ENCODE results near the gene GRAMD1A. TPM values are rescaled to one million over a fixed set of nuclear protein-coding genes. Genes with fewer than 3 reads are reported as not detected.

The GRAMD1A gene
- total and polyA plus RNA-seq, 4 donors = 29.6 to 111 (median 64.4) TPM

DNA sequence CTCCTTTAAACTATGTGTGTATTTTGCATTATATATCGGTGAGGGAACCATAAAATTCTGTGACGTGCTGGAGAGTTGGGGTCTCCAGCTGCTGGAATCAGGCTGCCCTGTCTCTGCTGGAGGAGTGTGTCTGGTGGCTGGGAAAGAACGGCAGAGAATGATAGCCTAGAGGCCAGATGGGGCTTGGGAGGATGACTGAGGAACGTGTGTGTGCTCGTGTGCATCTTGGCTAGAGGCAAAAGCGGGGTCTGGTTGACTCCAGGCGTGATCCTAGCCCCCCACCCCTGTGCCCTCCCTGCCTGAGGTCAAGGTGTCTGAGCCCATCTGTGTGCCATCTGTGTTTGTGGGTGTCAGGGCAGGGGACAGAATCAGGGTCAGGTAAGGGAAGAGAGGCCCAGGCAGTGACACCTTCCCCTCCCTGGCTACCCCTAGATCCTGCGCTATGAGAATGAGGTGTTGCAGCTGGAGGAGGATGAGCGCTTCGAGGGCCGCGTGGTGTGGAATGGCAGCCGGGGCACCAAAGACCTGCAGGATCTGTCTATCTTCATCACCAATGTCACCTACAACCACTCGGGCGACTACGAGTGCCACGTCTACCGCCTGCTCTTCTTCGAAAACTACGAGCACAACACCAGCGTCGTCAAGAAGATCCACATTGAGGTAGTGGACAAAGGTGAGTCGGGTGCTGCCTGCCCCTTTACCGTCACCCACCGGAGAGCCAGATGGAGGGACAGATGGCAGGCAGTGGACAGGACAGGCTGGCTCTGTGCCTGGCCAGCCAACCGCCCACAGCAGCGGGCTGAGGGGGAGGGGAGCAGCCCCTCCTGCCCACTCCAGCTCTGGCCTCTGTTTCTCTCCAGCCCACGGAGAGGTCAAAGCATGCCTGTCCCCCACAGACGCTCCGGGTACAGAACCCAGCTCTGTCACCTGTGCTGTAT lies 33.2 kb downstream of the GRAMD1A start:
- DNase-seq (ENCODE audit: low read depth in 4 of 6, low spot score in 6 of 6) = no peak
- H3K9me3 ChIP-seq (ENCODE audit: control insufficient read depth, insufficient read depth, low read length) = no peaks in the 10 kb centered on the region
- H3K27me3 ChIP-seq (ENCODE audit: control insufficient read depth, insufficient read depth, low read length) = peaks cover 16% of the 10 kb centered on the region
- H3K27ac ChIP-seq (ENCODE audit: low read depth, low read length) = no peak overlapping the region
- peaks cover 22% of the 10 kb centered on the region for H3K36me3 ChIP-seq (ENCODE audit: control insufficient read depth, insufficient read depth, low read length)
- H3K4me3 ChIP-seq (ENCODE audit: low read depth, low read length) = no peak overlapping the region
- WGBS (ENCODE audit: insufficient coverage) = 74% methylated on average over 25 of the region's 30 CpGs
- peaks cover 17% of the 10 kb centered on the region for H3K4me1 ChIP-seq (ENCODE audit: control insufficient read depth, insufficient read depth, low read length)

DNA sequence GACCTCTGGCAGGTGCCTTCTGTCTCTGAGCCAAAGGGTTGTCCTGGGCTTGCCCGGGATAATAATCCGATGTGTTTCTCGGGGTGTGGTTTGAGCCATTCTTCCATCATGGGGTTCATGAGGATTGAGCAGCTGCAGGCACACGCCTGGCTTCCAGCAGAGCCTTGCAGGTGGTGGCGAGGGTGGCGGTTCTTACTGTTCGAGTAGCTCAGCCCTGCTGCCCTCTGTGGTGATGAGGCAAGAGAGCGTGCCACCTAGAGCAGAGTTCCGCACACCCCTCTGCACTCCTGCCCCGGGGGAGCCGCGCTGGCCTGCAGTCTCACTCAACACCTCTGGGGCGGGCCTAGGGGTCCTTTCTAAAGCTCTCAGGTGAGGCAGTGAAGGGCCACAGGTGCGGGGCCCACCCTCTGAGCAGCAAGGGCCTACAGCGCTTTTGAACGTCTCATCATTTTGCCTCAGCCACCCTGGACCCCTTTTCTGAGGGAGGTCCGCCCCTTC lies 33.9 kb downstream of the GRAMD1A start:
- no peak for DNase-seq (ENCODE audit: low read depth in 4 of 6, low spot score in 6 of 6)

DNA sequence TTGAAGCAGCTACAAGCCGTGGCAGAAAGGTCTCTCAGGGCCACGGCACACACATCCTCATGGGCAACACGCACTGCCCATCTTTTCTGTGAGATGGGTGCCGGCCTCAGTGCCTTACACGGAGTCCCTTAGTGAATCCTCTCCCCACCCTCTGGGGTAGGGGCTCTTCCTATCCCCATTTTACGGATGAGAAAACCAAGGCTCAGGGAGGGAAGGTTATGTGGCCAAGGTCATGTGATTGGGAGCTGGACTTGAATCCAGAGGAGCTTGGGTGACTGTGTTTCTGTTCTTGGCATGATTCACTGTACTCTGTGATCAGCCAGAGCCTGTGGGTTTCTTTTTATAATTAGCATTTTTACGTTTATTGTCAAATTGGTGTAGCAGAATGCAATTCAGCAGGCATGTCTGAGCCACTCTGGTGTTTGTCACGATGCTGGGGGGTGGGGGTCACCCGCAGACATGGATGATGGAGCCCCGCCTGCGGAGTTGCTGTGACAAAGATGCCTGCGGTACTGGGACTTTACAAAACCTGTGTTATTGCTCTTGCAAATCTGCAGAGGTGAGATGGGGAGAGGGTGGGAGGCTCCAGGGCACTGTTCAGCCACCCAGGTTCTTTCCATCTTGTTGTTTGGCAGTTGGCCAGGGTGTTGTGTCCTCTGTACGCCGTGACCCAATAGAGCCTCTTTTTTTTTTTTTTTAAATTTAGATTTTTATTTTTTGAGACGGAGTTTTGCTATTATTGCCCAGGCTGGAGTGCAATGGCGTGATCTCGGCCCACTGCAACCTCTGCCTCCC lies 34.7 kb downstream of the GRAMD1A start:
- Histone ChIP-seq H3K36me3 (ENCODE audit: control insufficient read depth, insufficient read depth, low read length) (peaks cover 29% of the 10 kb centered on the region), H3K4me1 (ENCODE audit: control insufficient read depth, insufficient read depth, low read length) (peaks cover 27% of the 10 kb centered on the region), H3K27me3 (ENCODE audit: control insufficient read depth, insufficient read depth, low read length) (peaks cover 14% of the 10 kb centered on the region), H3K4me3 (ENCODE audit: low read depth, low read length) (no peak overlapping the region), H3K9me3 (ENCODE audit: control insufficient read depth, insufficient read depth, low read length) (no peaks in the 10 kb centered on the region), H3K27ac (ENCODE audit: low read depth, low read length) (no peak overlapping the region)
- DNase-seq (ENCODE audit: low read depth in 4 of 6, low spot score in 6 of 6) = no peak
- 79% methylated on average over 10 of the region's 17 CpGs for WGBS (ENCODE audit: insufficient coverage)

More for the DNA sequence above, 33.9 kb downstream of the GRAMD1A start:
- 90% methylated on average over 17 of the region's 17 CpGs for WGBS (ENCODE audit: insufficient coverage)
- Histone ChIP-seq H3K27me3 (ENCODE audit: control insufficient read depth, insufficient read depth, low read length) (peaks cover 16% of the 10 kb centered on the region), H3K36me3 (ENCODE audit: control insufficient read depth, insufficient read depth, low read length) (peaks cover 23% of the 10 kb centered on the region), H3K4me3 (ENCODE audit: low read depth, low read length) (no peak overlapping the region), H3K27ac (ENCODE audit: low read depth, low read length) (no peak overlapping the region), H3K9me3 (ENCODE audit: control insufficient read depth, insufficient read depth, low read length) (no peaks in the 10 kb centered on the region), H3K4me1 (ENCODE audit: control insufficient read depth, insufficient read depth, low read length) (peaks cover 22% of the 10 kb centered on the region)

DNA sequence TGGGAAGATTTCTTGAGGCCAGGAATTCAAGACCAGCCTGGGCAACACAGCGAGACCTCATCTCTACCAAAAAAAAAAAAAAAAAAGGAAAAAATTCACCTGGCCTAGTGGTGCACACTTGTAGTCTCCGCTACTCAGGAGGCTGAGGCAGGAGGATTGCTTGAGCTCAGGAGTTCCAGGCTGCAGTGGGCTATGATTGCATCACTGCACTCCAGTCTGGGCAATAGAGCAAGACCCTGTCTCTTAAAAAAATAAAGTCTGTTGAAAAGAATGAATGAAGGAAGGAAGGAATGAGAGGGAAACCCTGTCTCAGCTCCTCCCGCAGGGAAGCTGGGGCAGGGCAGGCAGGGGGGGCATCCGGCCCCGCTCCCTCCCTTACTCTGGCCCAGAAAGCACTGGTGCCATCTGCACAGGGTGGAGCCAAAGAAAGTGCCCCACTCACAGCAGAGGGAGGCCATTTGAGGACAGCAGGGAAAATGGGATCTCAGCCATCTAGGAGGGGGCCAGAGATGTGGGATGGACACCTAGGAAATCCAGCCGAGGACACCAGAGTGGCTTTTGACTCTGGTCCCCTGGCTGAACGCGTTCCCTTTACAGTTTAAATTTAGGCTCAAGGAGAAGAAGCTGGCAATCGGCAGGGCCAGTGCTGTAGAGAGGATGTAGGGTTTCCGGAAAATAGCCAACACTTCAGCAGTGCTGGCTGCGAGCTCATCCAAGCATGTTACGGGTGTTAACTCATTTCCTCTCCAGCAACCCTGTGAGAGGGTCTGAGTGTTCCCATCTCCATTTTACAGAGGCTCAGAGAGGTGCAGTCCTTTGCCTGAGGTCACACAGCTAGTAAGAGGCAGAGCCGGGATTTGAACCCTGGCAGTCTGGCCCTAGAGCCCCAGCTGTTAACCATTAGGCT lies 37.8 kb downstream of the GRAMD1A start:
- H3K27ac ChIP-seq (ENCODE audit: low read depth, low read length) = no peak overlapping the region
- no peak for DNase-seq (ENCODE audit: low read depth in 4 of 6, low spot score in 6 of 6)
- WGBS (ENCODE audit: insufficient coverage) = 74% methylated on average over 12 of the region's 13 CpGs
- H3K4me1 ChIP-seq (ENCODE audit: control insufficient read depth, insufficient read depth, low read length) = peaks cover 31% of the 10 kb centered on the region
- no peak overlapping the region for H3K4me3 ChIP-seq (ENCODE audit: low read depth, low read length)
- H3K9me3 ChIP-seq (ENCODE audit: control insufficient read depth, insufficient read depth, low read length) = no peaks in the 10 kb centered on the region
- peaks cover 10% of the 10 kb centered on the region for H3K27me3 ChIP-seq (ENCODE audit: control insufficient read depth, insufficient read depth, low read length)
- peaks cover 35% of the 10 kb centered on the region for H3K36me3 ChIP-seq (ENCODE audit: control insufficient read depth, insufficient read depth, low read length)

DNA sequence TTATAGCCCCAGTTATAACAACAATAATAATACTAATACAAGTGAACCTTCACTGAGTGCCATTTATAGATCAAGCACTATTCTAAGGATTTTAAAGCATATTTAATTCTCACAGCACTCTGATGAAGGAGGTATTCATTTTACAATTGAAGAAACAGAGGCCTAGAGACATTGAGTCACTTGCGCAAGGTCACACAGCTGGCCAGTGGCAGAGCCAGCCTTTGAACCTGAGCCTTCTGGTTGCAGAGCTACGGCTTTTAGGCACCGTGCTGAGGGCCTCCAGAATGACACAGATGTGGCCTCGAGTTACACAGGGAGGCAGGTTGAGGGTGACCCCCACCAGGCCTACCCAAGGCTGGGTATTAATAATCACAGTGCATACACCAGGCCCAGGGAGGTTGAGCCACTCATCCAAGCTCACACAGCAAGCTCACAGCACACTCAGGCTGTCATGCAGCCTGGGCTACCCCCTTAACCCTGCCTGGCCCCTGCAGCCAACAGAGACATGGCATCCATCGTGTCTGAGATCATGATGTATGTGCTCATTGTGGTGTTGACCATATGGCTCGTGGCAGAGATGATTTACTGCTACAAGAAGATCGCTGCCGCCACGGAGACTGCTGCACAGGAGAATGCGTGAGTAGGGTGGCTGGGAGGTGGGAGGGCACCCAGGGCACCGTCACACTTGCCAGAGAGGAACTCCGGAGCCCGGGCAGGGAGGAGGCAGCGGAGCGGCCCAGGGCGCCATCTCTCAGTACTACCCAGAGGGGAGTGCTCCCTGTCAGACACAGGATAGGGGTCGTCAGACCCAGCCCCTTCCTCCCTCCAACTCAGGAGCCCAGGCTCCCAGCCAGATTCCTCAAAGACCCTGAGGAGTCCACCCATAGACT lies 38.7 kb downstream of the GRAMD1A start:
- no peak for DNase-seq (ENCODE audit: low read depth in 4 of 6, low spot score in 6 of 6)
- H3K27me3 ChIP-seq (ENCODE audit: control insufficient read depth, insufficient read depth, low read length) = peaks cover 6% of the 10 kb centered on the region
- no peak overlapping the region for H3K27ac ChIP-seq (ENCODE audit: low read depth, low read length)
- WGBS (ENCODE audit: insufficient coverage) = 34% methylated on average over 13 of the region's 17 CpGs
- peaks cover 31% of the 10 kb centered on the region for H3K4me1 ChIP-seq (ENCODE audit: control insufficient read depth, insufficient read depth, low read length)
- H3K9me3 ChIP-seq (ENCODE audit: control insufficient read depth, insufficient read depth, low read length) = no peaks in the 10 kb centered on the region
- peaks cover 28% of the 10 kb centered on the region for H3K36me3 ChIP-seq (ENCODE audit: control insufficient read depth, insufficient read depth, low read length)
- H3K4me3 ChIP-seq (ENCODE audit: low read depth, low read length) = no peak overlapping the region

DNA sequence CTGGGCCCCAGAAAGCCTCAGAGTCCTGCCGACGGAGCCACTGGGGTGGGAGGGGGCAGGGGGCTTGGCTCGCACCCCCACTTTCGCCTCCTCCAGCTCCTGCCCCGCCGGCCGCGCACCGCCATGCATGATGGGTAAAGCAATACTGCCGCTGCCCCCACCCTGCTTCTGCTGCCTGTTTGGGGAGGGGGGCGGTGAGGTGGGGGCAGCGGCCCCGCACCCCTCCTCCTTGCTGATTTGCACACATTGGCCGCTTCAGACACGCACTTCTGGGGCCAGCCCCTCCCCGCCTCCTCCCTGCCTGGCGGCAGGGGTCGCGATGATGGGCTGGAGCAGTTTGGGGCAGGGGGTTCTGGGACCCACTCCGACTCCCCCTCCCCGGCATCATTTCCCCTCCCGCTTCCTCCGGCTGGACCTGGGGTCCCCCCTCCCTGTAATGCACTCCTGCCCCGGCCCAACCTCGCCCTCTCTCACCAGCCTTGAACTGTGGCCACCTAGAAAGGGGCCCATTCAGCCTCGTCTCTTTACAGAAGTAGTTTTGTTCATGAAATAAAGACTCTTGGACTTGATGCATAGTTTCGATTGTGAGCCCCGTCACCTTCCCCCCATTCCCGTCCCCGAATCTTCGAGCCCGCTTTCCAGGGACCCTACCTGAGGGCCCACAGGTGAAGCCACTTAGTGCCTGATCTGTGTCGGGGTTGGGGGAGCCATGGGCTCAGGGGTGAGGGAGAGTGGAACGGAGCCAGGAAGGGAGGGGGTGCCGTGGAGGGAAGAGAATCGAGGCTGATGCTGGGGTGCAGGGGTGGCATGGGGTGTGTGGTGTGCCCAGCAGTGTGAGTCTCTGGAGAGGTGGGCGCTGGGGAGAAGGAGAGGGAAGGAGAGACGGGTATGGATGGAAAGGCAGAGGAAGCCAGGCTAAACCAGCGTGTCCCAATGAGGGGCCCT lies 40.0 kb downstream of the GRAMD1A start:
- H3K9me3 ChIP-seq (ENCODE audit: control insufficient read depth, insufficient read depth, low read length) = no peaks in the 10 kb centered on the region
- no peak overlapping the region for H3K27ac ChIP-seq (ENCODE audit: low read depth, low read length)
- H3K4me3 ChIP-seq (ENCODE audit: low read depth, low read length) = peak overlapping the region; percentile 27
- H3K4me1 ChIP-seq (ENCODE audit: control insufficient read depth, insufficient read depth, low read length) = peaks cover 31% of the 10 kb centered on the region
- H3K27me3 ChIP-seq (ENCODE audit: control insufficient read depth, insufficient read depth, low read length) = peaks cover 6% of the 10 kb centered on the region
- WGBS (ENCODE audit: insufficient coverage) = 11% methylated on average over 30 of the region's 39 CpGs
- peak in 2 of 6 donors; percentile 36 to 47 for DNase-seq (ENCODE audit: low read depth in 4 of 6, low spot score in 6 of 6)
- peaks cover 21% of the 10 kb centered on the region for H3K36me3 ChIP-seq (ENCODE audit: control insufficient read depth, insufficient read depth, low read length)

DNA sequence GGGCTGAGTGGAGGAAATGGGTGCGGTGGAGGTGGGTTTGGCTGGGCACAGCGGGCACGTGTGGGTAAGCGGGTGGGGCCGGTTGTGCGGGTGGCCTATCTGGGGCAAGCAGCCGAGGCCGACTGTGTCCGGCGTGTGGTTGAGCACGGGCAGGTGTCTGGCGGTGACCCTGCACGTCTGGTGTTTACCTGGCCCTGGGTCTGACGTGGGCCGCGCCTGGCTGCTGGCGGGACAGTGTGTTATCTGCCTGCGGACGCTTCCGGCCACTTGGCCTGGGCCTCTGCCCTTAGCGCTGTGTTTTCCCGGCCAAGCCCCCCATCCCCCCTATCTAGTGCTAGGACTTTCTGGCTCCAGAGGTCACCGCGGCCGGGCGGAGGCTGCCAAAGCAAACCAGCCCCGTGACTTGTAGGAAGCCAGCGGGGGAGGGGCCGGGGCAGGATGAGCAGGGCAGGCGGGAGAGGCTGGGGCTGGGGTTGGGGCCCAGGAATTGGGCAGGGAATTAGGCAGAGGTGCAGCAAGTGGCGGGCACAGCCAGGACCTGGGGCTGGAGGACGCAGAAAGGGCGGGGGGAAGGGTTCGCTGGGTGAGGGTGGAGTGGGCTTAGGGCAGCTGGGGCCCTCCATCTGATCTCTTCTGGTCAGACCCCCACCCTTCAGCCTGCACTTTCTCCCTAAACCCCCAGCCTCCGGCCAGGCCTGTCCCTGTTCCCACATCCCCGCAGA lies 40.9 kb downstream of the GRAMD1A start:
- Histone ChIP-seq H3K9me3 (ENCODE audit: control insufficient read depth, insufficient read depth, low read length) (no peaks in the 10 kb centered on the region), H3K27me3 (ENCODE audit: control insufficient read depth, insufficient read depth, low read length) (peaks cover 6% of the 10 kb centered on the region), H3K4me3 (ENCODE audit: low read depth, low read length) (no peak overlapping the region), H3K27ac (ENCODE audit: low read depth, low read length) (no peak overlapping the region), H3K36me3 (ENCODE audit: control insufficient read depth, insufficient read depth, low read length) (peaks cover 21% of the 10 kb centered on the region), H3K4me1 (ENCODE audit: control insufficient read depth, insufficient read depth, low read length) (peaks cover 31% of the 10 kb centered on the region)
- peak in 1 of 6 donors; percentile 44 for DNase-seq (ENCODE audit: low read depth in 4 of 6, low spot score in 6 of 6)
- 29% methylated on average over 33 of the region's 36 CpGs for WGBS (ENCODE audit: insufficient coverage)

Data from spinal cord (tissue), 10 donors.